ENCODE measurements around the gene CMTR1. TPM values are rescaled to one million over a fixed set of nuclear protein-coding genes. Genes with fewer than 3 reads are reported as not detected.
A peak's percentile ranks its signal among the peaks of the same experiment; 100 is the strongest.
"Not testable (repeated sequence)": the region's sequence is repeated elsewhere in the genome, so short reads cannot be mapped to it uniquely, and the experiment has no call there.

The CMTR1 gene
- total and polyA plus RNA-seq, 11 donors: 16.3 to 40.7 (median 28.4) TPM

DNA sequence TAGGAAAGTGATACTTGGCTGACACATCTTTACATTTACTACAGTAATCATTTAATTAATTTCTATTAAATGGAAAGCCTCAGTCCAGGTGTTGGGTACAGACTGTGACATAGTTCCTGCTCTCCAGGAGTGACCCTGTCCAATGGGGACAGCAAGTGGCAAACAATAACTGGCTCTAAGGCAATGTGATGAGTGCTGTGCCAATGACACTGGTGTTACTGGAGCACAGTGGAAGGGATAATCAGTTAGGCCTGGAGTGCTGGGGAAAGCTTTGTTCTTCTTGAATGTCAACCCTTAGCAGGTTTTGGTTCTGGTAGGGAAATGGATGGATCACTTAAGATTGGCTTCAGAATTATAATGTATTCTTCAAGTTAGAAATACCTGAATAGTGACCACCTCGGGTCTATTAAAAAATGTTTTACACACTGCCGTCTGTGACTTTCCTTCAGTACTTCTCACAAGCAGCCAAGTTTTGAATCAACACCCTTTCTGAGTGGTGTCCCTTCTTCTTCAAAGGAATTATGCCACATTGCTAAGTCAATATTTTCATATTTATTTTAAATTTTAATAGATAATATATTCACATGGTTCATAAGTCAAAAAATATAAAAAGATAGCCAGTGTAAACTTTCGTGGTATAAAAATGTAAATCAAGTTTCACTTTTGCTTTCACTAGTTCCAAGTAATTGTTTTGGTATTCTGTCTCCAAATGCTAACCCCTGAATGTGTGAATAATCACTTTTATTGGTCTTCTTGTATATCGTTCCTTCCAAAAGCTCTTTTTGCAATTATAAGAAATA, 9.6 kb downstream of the CMTR1 start:
- peaks cover 0 to 78% (median 63%) of the 10 kb centered on the region in 9 donors for H3K36me3 ChIP-seq

DNA sequence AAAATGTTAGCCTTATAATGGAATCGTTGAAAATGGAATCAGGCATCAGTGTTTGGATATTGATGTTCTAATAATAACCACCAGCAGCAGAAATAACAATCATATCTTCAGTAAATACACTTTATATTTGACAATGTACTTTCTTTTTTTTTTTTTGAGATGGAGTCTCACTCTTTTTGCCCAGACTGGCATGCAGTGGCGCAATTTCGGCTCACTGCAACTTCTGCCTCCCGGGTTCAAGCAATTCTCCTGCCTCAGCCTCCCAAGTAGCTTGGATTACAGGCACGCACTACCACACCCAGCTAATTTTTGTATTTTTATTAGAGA, 10.2 kb downstream of the CMTR1 start:
- Histone ChIP-seq H3K36me3 (peaks cover 0 to 78% (median 63%) of the 10 kb centered on the region in 9 donors), H3K4me3 (peak overlapping the region in 9 of 12 donors; percentile 16 to 46 (median 33)), H3K27ac (peak overlapping the region in 11 of 12 donors; percentile 51 to 79 (median 69)), H3K4me1 (peaks cover 0 to 53% (median 26%) of the 10 kb centered on the region in 12 donors)
- H3K27me3 ChIP-seq; ATAC-seq; H3K9me3 ChIP-seq; DNase-seq; intact Hi-C loops (cut with DNase I): not testable (repeated sequence)
- WGBS, 4 donors: 76 to 85% (median 81%) methylated on average over 5 of the region's 5 CpGs

More for the DNA sequence above, 9.6 kb downstream of the CMTR1 start:
- peak overlapping the region in 10 of 12 donors; percentile 2 to 46 (median 32) for H3K4me3 ChIP-seq
- peak overlapping the region; percentile 31 to 79 (median 70) for H3K27ac ChIP-seq
- peak in 1 of 5 donors; percentile 47 for DNase-seq
- peak; percentile 92 to 96 (median 94) for ATAC-seq
- no peaks in the 10 kb centered on the region for H3K27me3 ChIP-seq
- TF ChIP-seq, protein P1, sequence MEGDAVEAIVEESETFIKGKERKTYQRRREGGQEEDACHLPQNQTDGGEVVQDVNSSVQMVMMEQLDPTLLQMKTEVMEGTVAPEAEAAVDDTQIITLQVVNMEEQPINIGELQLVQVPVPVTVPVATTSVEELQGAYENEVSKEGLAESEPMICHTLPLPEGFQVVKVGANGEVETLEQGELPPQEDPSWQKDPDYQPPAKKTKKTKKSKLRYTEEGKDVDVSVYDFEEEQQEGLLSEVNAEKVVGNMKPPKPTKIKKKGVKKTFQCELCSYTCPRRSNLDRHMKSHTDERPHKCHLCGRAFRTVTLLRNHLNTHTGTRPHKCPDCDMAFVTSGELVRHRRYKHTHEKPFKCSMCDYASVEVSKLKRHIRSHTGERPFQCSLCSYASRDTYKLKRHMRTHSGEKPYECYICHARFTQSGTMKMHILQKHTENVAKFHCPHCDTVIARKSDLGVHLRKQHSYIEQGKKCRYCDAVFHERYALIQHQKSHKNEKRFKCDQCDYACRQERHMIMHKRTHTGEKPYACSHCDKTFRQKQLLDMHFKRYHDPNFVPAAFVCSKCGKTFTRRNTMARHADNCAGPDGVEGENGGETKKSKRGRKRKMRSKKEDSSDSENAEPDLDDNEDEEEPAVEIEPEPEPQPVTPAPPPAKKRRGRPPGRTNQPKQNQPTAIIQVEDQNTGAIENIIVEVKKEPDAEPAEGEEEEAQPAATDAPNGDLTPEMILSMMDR (IDR thresholded peaks at IDR 0.05): no peak
- H3K4me1 ChIP-seq: peaks cover 0 to 57% (median 26%) of the 10 kb centered on the region in 12 donors
- H3K9me3 ChIP-seq: no peaks in the 10 kb centered on the region
- WGBS, 4 donors: 26 to 48% (median 37%) methylated on average over 4 of the region's 4 CpGs
- intact Hi-C loops (cut with DNase I): no loop called here

DNA sequence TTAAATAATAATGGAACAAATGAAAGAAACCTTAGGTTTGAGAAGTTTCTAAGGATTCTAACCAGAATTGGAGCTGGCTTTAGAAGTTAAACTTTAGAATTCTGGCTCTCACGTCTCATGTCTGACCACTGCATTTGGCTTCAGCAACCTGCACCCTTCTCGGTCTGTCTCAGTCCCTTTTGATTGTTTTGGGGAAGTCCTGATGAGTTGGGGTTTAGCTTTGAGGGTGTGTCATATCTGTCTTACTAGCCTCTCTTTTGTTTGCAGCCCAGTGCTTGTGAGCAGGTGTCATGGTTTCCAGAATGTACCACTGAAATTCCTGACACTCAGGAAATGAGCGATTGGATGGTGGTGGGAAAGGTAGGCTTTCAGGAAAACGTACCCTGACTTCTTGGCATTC, 17.0 kb downstream of the CMTR1 start:
- Histone ChIP-seq H3K36me3 (peaks cover 0 to 100% (median 99%) of the 10 kb centered on the region in 9 donors), H3K4me3 (no peak overlapping the region), H3K27ac (no peak overlapping the region), H3K4me1 (no peaks in the 10 kb centered on the region), H3K27me3 (no peaks in the 10 kb centered on the region), H3K9me3 (no peaks in the 10 kb centered on the region)
- TF ChIP-seq, protein P1 (IDR thresholded peaks at IDR 0.05): no peak
- TF ChIP-seq POLR2A (IDR thresholded peaks at IDR 0.05): no peak
- 85 to 93% (median 89%) methylated on average over 4 of the region's 4 CpGs for WGBS, 4 donors
- intact Hi-C loops (cut with DNase I): loop anchor here in 1 of 10 donors (10.0 kb wide), 1 partner anchor 65 kb away; no protein-coding TSS in a partner anchor
- ATAC-seq (no peak), DNase-seq (no peak)

DNA sequence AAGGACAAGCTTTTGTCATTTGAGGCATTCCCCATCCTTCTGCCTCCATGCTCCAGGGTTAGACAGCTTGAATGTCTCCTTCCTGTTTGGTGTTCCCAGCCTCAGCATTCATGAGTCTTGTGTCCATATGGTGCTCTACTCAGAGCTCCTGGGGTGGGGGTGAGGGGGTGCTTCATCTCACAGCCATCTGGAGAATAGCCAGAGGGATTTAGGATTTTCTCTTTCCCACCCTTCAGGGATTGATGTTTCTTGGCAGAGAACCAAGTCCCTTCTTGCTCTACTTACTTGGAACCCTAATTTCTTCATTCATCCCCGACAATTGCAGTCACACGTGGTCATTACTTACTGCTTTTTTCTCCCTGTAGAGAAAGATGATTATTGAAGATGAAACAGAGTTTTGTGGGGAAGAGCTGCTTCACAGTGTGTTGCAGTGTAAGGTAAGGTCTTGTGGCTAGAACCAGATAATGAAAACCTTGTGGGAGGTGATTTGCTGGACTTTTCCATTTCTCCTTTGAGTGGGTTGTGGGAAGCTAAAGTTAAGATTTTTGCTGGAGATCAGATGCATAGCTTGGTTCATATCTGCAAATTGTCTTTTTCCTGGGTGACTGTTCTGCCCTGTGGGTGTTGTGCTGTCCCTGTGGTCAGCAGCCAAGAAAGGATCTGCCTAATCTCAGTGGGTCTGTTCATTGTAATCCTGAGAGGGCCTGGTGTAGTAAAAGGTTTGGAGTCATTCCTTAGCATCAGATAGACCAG, 18.6 kb downstream of the CMTR1 start:
- ATAC-seq: no peak
- no peak overlapping the region for H3K4me3 ChIP-seq
- H3K27ac ChIP-seq: peak overlapping the region in 1 of 12 donors; percentile 58
- H3K9me3 ChIP-seq: no peaks in the 10 kb centered on the region
- WGBS, 4 donors: 69 to 82% (median 78%) methylated on average over 2 of the region's 2 CpGs
- intact Hi-C loops (cut with DNase I): loop anchor here in 1 of 10 donors (10.0 kb wide), 1 partner anchor 67 kb away; no protein-coding TSS in a partner anchor
- peaks cover 0 to 100% (median 98%) of the 10 kb centered on the region in 9 donors for H3K36me3 ChIP-seq
- TF ChIP-seq POLR2A (IDR thresholded peaks at IDR 0.05): no peak
- TF ChIP-seq, protein P1 (IDR thresholded peaks at IDR 0.05): no peak
- no peak for DNase-seq
- no peaks in the 10 kb centered on the region for H3K27me3 ChIP-seq
- H3K4me1 ChIP-seq: no peaks in the 10 kb centered on the region
